H54 (cell line): Measurements from ENCODE around the gene PROS1.
A peak's percentile ranks its signal among the peaks of the same experiment; 100 is the strongest.

ENCODE experiments used
- DNase-seq: peaks from one replicate; pipeline ENCODE4 v3.0.0; 2011; ENCODE audit warnings: low spot score, mixed read lengths; ENCODE audit not compliant: insufficient read length
- FAIRE-seq: peaks from 3 replicates; lab custom pipeline; 2011; peaks lifted over from hg19 to GRCh38; lab: Jason Lieb, UNC
- POLR2A ChIP-seq: IDR thresholded peaks from 2 replicates; pipeline ENCODE4 v1.6.1; 2011; ENCODE audit warnings: low read depth, mild to moderate bottlenecking, low read length

The PROS1 gene

DNA sequence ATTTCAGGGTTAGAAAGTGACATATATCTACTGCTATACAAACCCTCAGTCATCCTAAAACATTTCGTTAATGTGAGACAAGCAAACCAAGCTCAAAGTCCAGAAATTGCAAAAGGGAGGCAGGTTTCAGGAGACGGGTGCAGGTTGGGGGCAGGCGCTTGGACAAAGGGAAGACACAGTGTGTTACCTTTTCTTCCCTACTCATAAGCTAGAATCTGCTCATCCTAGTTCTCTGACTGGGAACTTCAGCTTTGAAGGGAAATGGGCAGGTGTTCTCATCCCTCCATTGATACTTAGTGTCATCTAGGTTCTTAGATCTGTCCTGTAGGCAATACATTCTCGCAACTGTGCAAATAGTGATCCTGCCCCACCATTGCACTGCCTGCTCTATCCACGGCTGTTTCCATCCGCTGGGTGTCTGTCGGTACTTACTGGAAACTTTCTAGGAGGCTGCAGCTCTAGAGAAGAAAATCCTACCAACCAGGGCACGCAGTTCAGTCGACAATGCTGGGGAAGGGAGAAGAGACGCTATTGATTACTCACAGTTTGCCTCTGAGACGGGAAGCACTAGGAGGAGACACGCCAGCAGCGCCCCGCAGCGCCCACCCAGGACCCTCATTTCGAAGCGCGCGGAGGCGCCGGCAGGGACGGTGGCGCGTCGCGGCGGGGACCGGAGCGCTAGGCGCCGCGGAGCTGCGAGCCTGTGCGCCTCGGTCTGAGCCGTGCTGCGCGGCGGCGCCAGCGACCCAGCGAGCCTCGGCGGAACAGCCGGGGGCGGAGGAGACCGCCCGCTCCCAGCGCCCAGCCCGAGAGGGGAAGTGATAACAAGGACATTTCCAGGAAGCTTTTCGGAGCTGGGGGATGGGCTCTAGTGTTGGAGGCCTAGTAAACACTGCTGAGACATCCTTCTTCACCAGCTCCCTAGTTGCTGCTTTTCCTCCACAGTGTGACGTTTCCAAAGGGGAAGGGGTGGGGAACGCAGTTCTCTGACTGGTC is at the start of gene PROS1:
Gene PROS1 (minus strand): TSS at position 766 of the 996 bp plus-strand sequence. CDS start 147 bp downstream, at position 619.
- DNase-seq (peak; percentile 42), FAIRE-seq (peak; percentile 95)
- peak; percentile 58 for TF ChIP-seq POLR2A

GRCh38 chr3:94020293-94020692 is 46.6 kb upstream of the PROS1 start:
- no peak for TF ChIP-seq POLR2A
- FAIRE-seq (peak; percentile 11), DNase-seq (no peak)

DNA sequence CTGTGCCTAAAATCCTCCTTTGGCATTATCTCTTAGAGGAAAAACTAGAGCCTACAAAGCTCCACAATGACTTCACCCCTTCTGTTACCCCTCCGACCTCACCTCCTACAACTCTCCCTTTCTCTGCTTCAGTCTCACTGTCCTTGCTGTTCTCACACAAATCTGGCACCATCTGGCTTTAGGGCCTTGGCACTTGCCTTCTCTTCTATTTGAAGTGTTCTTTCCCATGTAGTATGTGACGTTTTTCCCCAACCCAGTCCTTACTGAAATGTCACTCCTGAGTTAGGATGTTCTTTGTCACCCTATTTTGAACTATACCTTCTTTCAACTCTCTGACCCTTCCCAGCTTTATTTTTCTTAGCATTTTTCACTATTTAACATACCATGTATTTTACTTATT is 46.0 kb upstream of the PROS1 start:
- no peak for TF ChIP-seq POLR2A
- DNase-seq (no peak), FAIRE-seq (no peak)

DNA sequence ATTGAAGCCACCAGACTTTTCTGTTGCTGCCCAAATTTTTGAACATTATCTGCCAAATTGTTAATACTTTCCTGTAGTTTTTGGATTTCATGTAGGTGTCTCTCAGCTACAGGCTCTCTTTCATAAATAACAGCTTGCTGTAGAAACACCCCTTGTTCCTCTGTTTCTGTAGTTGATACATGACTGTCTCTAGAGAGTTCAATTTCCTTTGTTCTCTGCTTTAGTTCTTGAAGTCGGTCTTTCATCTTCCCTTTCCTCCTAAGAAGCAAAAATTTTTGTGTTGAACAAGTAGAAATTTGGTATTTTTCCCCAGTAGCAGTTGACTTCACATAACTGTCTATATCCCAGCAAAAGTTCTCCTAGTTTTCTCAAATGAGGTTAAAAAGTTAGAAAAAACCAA is 41.3 kb upstream of the PROS1 start:
- TF ChIP-seq POLR2A = no peak
- no peak for DNase-seq
- no peak for FAIRE-seq

DNA sequence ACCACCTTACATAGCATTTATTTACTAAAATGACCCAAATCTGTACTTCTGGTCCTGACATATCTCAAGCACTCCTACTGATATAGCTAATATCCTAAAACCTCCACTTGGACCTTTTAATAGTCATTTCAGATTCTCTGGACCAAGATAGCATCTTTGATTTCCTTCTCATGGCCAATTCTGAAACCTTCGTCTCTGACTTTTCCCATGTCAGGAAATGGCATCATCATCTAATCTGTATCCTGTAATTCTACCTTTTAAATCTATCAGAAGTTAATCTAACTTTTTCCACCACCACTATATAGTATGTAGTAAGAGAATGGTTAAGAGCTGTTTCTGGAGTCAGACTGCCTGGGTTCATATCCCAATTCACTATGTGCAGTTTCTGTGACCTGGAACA is 38.5 kb upstream of the PROS1 start:
- TF ChIP-seq POLR2A = no peak
- no peak for FAIRE-seq
- DNase-seq = no peak

DNA sequence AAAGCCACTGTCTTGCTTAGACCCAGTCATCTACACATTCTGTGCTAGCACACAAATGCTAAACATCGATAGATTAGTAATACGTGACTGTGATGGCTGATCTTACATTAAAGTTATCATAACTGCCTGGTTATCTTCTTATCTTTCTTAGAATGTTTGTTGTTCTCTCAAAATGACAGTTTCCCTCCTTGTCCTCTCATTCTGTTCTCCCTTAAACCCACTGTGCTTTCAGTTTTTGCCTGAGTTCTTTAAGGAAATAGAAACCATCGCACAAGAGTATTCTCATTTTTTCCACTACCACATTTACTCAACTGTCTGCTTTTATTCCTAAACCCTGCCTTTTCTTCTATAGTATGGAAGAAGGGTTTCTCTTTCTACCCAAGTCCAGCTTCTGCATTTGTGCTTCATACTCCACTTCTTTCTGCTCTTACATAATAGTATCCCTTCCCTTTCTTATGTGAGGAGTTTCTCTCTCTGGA is 37.6 kb upstream of the PROS1 start:
- no peak for TF ChIP-seq POLR2A
- FAIRE-seq = no peak
- DNase-seq = no peak

DNA sequence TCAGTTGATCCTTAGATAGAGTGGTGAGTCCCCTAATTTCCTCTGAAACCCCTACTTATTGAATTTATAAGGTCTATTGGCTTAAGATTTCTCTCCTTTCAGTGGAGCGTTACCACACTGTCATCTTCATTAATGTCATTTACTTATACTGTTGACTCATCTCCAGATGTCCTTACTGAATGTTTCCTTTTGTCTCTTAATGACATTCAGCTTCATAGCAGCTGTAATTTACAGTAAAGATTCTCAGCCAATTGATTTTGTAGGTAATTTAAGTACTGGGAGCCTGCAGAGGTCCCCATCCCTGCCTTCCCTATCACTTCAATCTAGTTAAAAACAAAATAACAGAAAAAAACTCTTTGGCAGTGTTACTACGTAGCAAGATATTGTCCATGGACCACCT is 35.9 kb upstream of the PROS1 start:
- FAIRE-seq (no peak), DNase-seq (no peak)
- TF ChIP-seq POLR2A = no peak

- no peak for DNase-seq
- TF ChIP-seq POLR2A = no peak
- no peak for FAIRE-seq
Measured at GRCh38 chr3:94008253-94008652, 34.6 kb upstream of the PROS1 start.

DNA sequence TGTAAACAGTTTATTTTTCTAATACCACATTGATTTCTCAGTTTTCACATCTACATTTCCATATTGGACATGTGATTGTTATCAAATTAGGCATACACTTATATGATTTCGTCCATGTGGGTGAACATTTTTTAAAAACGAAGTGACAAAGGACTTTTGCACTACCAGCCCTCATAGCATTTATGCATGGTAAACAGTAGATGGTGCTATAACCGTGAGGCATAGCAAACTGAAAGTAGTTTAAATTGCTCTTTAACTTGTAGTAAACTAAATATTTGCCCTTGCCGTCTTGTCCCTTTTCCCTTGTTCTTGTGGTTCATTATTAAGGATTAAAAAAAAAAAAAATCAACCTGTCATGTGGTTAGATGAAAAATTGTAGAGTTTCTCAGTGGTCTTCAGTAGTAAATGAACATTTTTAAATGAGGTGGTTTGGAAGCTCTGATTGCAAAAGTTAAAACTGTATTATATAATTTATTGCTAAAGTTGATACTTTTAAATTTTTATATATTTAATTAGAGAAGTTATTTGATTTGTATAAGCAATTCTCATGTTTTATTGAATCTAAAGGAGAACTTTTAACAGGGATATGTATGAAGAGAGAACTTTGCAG is 30.7 kb upstream of the PROS1 start:
- FAIRE-seq = peak; percentile 96
- peak; percentile 3 for DNase-seq
- no peak for TF ChIP-seq POLR2A

GRCh38 chr3:94001827-94002495 is 28.3 kb upstream of the PROS1 start:
- DNase-seq = no peak
- TF ChIP-seq POLR2A = no peak
- FAIRE-seq = no peak

DNA sequence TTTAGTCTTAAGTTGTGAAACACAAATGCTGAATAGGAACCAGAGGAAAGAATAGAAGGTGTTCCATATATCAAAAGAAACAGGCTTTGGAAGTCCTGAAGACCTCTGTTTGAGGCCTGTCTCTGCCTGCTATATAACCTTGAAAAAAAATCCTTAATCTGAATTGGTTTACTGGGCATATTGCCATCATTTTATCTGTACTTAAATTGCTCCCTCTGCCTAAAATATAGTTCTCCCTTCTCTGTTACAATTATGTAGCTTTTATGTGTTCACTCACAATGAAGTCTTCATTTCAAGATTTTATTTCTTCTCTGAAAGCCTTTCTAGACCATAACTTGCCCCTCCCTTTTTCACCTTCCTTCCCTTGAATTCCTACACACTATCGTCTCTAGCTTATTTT is 27.5 kb upstream of the PROS1 start:
- no peak for TF ChIP-seq POLR2A
- DNase-seq (no peak), FAIRE-seq (no peak)

- TF ChIP-seq POLR2A = no peak
- FAIRE-seq = peak; percentile 77
- DNase-seq = no peak
Measured at GRCh38 chr3:93994056-93994455, 20.4 kb upstream of the PROS1 start.

DNA sequence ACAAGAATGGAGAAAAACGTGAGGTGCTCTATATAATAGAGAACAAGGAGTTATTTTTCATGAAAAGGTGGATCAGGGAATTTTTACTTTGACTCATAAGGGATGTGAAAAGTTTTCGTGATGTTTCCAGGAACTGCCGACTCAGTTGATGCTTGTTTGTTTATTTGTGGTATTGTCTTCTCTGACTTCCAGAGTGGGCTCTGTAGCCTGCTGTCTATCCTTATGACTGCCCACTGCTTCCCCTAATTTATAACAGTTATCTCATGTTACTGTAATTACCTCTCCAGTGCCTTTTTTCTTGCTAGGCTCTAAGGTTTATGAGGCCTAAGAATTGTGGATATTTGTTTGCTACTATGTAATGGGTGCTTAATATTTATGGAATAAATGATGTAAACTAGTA is 18.5 kb upstream of the PROS1 start:
- DNase-seq (no peak), FAIRE-seq (no peak)
- TF ChIP-seq POLR2A = no peak

DNA sequence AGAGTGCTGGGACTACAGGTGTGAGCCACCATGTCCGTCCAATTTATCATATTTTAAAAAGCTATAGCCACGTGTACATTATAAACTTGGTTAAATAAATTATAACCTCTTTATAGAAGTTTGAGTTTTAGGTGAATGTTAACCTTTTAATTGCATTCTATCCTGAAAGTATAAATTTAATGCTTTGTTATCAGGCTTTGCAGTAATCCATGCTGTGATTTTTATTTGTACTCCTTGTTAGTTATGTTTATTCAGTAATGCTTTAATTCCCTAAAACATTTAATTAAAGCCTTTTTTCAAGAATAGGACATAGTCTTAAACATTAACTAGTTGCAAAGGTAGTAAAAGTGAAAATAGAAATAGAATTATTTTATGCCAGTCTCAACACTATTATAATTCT is 17.9 kb upstream of the PROS1 start:
- FAIRE-seq (no peak), DNase-seq (no peak)
- no peak for TF ChIP-seq POLR2A

DNA sequence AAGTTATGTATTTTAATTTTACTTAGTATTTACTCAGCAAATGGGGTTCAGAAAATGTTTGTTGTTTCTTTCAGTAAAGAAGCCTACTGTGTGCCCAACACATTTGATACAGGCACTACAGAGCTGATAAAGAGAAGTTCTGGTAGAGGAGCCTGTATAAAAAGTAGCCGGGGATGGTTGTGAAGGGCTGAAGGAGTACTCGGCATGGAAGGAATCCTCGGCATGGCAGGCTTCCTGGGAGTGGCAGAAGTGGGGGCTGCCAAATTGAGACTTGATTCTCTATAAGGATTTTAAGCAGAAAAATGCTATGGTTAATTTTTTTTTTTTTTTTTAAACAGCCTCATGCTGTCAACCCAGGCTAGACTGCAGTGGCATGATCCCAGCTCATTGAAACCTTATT is 15.5 kb upstream of the PROS1 start:
- no peak for FAIRE-seq
- no peak for DNase-seq
- no peak for TF ChIP-seq POLR2A
